ENCODE results near the gene ZC3H7B.
A peak's percentile ranks its signal among the peaks of the same experiment; 100 is the strongest.

ZC3H7B gene

GRCh38 chr22:41366323-41367029 is 65.2 kb downstream of the ZC3H7B start:
- H3K9me2 ChIP-seq (replicated peaks; ENCODE audit: control insufficient read depth, low read length) = no peaks in the 10 kb centered on the region
- H3K36me3 ChIP-seq (ENCODE audit: control insufficient read depth, low read length) = no peaks in the 10 kb centered on the region
- H3K27me3 ChIP-seq (ENCODE audit: control insufficient read depth, low read length) = peaks cover 27% of the 10 kb centered on the region
- peaks cover 8% of the 10 kb centered on the region for H3K4me1 ChIP-seq (ENCODE audit: control insufficient read depth, low read length)
- no peaks in the 10 kb centered on the region for H3K9me3 ChIP-seq (ENCODE audit: control insufficient read depth, insufficient read depth, low read length)
- H3F3A ChIP-seq (ENCODE audit: control insufficient read depth, insufficient read depth) = no peaks in the 10 kb centered on the region
- no peak overlapping the region for H3K27ac ChIP-seq (ENCODE audit: low read depth, low read length)
- no peak overlapping the region for H3K4me3 ChIP-seq (ENCODE audit: low read length)
- H3K4me2 ChIP-seq (ENCODE audit: low read length) = peak overlapping the region; percentile 23
- TF ChIP-seq CTCF (IDR thresholded peaks at IDR 0.05; ENCODE audit: low read depth, low read length, poor library complexity, severe bottlenecking) = no peak
- no peak for TF ChIP-seq EZH2phosphoT487 (IDR thresholded peaks at IDR 0.05; ENCODE audit: borderline replicate concordance, low read length)
- H4K20me1 ChIP-seq (ENCODE audit: control insufficient read depth, insufficient read depth, low read depth, low read length) = no peaks in the 10 kb centered on the region
- no peaks in the 10 kb centered on the region for H3K79me2 ChIP-seq (ENCODE audit: control insufficient read depth, low read length)

- Histone ChIP-seq H3K79me2 (ENCODE audit: control insufficient read depth, low read length) (no peaks in the 10 kb centered on the region), H3K4me1 (ENCODE audit: control insufficient read depth, low read length) (peaks cover 8% of the 10 kb centered on the region), H3K4me2 (ENCODE audit: low read length) (peak overlapping the region; percentile 23), H3K36me3 (ENCODE audit: control insufficient read depth, low read length) (no peaks in the 10 kb centered on the region), H3K4me3 (ENCODE audit: low read length) (no peak overlapping the region), H3K27me3 (ENCODE audit: control insufficient read depth, low read length) (peaks cover 27% of the 10 kb centered on the region), H4K20me1 (ENCODE audit: control insufficient read depth, insufficient read depth, low read depth, low read length) (no peaks in the 10 kb centered on the region), H3K9me3 (ENCODE audit: control insufficient read depth, insufficient read depth, low read length) (no peaks in the 10 kb centered on the region), H3K9me2 (replicated peaks; ENCODE audit: control insufficient read depth, low read length) (no peaks in the 10 kb centered on the region), H3K27ac (ENCODE audit: low read depth, low read length) (no peak overlapping the region), H3F3A (ENCODE audit: control insufficient read depth, insufficient read depth) (no peaks in the 10 kb centered on the region)
- TF ChIP-seq CTCF (IDR thresholded peaks at IDR 0.05; ENCODE audit: low read depth, low read length, poor library complexity, severe bottlenecking) = no peak
Observed at GRCh38 chr22:41367039-41367679, 65.8 kb downstream of the ZC3H7B start.

GRCh38 chr22:41367680-41368542 is 66.6 kb downstream of the ZC3H7B start:
- Histone ChIP-seq H3F3A (ENCODE audit: control insufficient read depth, insufficient read depth) (no peaks in the 10 kb centered on the region), H3K27ac (ENCODE audit: low read depth, low read length) (no peak overlapping the region), H3K9me2 (replicated peaks; ENCODE audit: control insufficient read depth, low read length) (no peaks in the 10 kb centered on the region), H3K4me2 (ENCODE audit: low read length) (peak overlapping the region; percentile 23), H3K36me3 (ENCODE audit: control insufficient read depth, low read length) (no peaks in the 10 kb centered on the region), H3K9me3 (ENCODE audit: control insufficient read depth, insufficient read depth, low read length) (no peaks in the 10 kb centered on the region), H3K4me1 (ENCODE audit: control insufficient read depth, low read length) (peaks cover 8% of the 10 kb centered on the region), H3K79me2 (ENCODE audit: control insufficient read depth, low read length) (no peaks in the 10 kb centered on the region), H3K4me3 (ENCODE audit: low read length) (no peak overlapping the region), H3K27me3 (ENCODE audit: control insufficient read depth, low read length) (peaks cover 27% of the 10 kb centered on the region), H4K20me1 (ENCODE audit: control insufficient read depth, insufficient read depth, low read depth, low read length) (no peaks in the 10 kb centered on the region)
- TF ChIP-seq EZH2phosphoT487 (IDR thresholded peaks at IDR 0.05; ENCODE audit: borderline replicate concordance, low read length) (no peak), CTCF (IDR thresholded peaks at IDR 0.05; ENCODE audit: low read depth, low read length, poor library complexity, severe bottlenecking) (no peak)

Measured in DOHH2 (cell line).